Smooth muscle cell (in vitro differentiated cells): ENCODE measurements around the gene GCHFR. TPM values are rescaled to one million over a fixed set of nuclear protein-coding genes. Genes with fewer than 3 reads are reported as not detected.
A peak's percentile ranks its signal among the peaks of the same experiment; 100 is the strongest.

Experiments used
- DNase-seq: peaks from one replicate; lab custom pipeline; 2025; ENCODE audit not compliant: unreplicated experiment; lab: John Stamatoyannopoulos, UW
- H2AFZ ChIP-seq: fragments of 200-600 bp; sonication (generic); 2 replicates; pipeline ENCODE4 v1.6.0; 2016; ENCODE audit warnings: antibody characterized with exemption, low read depth, mild to moderate bottlenecking
- H3F3A ChIP-seq: fragments of 200-600 bp; sonication (generic); 2 replicates; pipeline ENCODE4 v1.6.0; 2017; ENCODE audit warnings: antibody characterized with exemption, low read depth
- H3K27ac ChIP-seq: fragments of 200-600 bp; sonication (generic); 2 replicates; pipeline ENCODE4 v1.5.1; 2016; ENCODE audit warnings: low read depth, mild to moderate bottlenecking
- H3K27me3 ChIP-seq: fragments of 200-600 bp; sonication (generic); 2 replicates; pipeline ENCODE4 v1.6.1; 2016; ENCODE audit warnings: low read depth, mild to moderate bottlenecking
- H3K36me3 ChIP-seq: fragments of 200-600 bp; sonication (generic); 2 replicates; pipeline ENCODE4 v1.5.1; 2016; ENCODE audit warnings: low read depth
- H3K4me1 ChIP-seq: fragments of 200-600 bp; sonication (generic); 2 replicates; pipeline ENCODE4 v1.5.1; 2016; ENCODE audit warnings: low read depth
- H3K4me2 ChIP-seq: fragments of 200-600 bp; sonication (generic); 2 replicates; pipeline ENCODE4 v1.6.0; 2016; ENCODE audit warnings: mild to moderate bottlenecking
- H3K4me3 ChIP-seq: fragments of 200-600 bp; sonication (generic); 2 replicates; pipeline ENCODE4 v1.5.1; 2016; ENCODE audit warnings: mild to moderate bottlenecking
- H3K79me2 ChIP-seq: fragments of 200-600 bp; sonication (generic); 2 replicates; pipeline ENCODE4 v1.6.0; 2016; ENCODE audit warnings: low read depth, mild to moderate bottlenecking
- H3K9ac ChIP-seq: fragments of 200-600 bp; sonication (generic); 2 replicates; pipeline ENCODE4 v1.6.0; 2016; ENCODE audit warnings: low read depth
- H3K9me3 ChIP-seq: fragments of 200-600 bp; sonication (generic); replicated peaks from 2 replicates; pipeline ENCODE4 v1.5.1; 2016; ENCODE audit warnings: low read depth
- H4K20me1 ChIP-seq: fragments of 200-600 bp; sonication (generic); 2 replicates; pipeline ENCODE4 v1.6.0; 2016; ENCODE audit warnings: low read depth
- WGBS: methylation state at CpG from one replicate; pipeline ENCODE4 v1.1.7; 2016; ENCODE audit warnings: low lambda C conversion rate; 5-methylcytosine and 5-hydroxymethylcytosine counted together
- polyA plus RNA-seq: library from polyadenylated mRNA; unstranded; fragments of >200 nt; fragmentation: Nextera tagmentation; extraction: Ambion mirVana; gene quantifications from 2 replicates; pipeline ENCODE4 v1.2.1, GENCODE V29; 2016
- total RNA-seq: library from RNA; depleted of rRNA; stranded (reverse); fragments of >200 nt; gene quantifications from 2 replicates; pipeline ENCODE4 v1.2.3, GENCODE V29; 2014
- TF ChIP-seq, protein P1 (sequence below): fragments of 200-600 bp; sonication (generic); IDR thresholded peaks from 2 replicates; pipeline ENCODE4 v1.5.1; 2017; ENCODE audit warnings: borderline replicate concordance, mild to moderate bottlenecking, antibody characterized with exemption; ENCODE audit not compliant: insufficient read depth, poor library complexity, severe bottlenecking

GCHFR gene
- total and polyA plus RNA-seq, 2 experiments from 2014 or later: 8.9 to 9.1 TPM

DNA sequence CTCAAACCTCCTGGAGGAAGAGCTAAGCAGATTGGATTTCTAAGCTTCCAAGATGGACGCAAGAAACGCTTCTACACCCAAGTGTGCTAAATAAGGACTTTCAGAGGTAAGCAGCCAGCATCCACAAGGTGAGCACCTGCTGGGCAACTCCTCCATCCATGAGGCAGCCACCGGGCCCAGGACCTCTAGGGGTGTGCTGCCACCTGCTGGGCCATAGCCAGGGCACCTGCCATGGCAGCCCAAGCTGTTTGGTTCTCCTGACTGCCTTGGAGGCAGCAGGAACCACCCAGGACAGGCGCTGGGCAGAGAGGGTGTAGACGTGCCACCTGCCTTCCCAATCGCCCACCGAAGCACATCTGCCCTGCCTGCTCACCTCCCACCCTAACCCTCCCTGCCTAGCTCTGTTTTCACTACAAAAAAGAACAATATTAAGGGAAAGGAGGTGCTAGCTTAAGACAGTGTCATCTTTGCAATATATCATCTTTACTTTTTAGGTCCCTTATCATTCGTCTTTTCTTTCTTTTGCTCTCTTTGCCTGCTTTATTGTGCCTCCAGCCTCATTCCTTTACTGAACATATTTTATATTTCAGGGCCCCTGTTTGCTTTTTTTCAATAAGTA, 18.9 kb downstream of the GCHFR start:
- TF ChIP-seq, protein P1, sequence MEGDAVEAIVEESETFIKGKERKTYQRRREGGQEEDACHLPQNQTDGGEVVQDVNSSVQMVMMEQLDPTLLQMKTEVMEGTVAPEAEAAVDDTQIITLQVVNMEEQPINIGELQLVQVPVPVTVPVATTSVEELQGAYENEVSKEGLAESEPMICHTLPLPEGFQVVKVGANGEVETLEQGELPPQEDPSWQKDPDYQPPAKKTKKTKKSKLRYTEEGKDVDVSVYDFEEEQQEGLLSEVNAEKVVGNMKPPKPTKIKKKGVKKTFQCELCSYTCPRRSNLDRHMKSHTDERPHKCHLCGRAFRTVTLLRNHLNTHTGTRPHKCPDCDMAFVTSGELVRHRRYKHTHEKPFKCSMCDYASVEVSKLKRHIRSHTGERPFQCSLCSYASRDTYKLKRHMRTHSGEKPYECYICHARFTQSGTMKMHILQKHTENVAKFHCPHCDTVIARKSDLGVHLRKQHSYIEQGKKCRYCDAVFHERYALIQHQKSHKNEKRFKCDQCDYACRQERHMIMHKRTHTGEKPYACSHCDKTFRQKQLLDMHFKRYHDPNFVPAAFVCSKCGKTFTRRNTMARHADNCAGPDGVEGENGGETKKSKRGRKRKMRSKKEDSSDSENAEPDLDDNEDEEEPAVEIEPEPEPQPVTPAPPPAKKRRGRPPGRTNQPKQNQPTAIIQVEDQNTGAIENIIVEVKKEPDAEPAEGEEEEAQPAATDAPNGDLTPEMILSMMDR: peak; percentile 49

DNA sequence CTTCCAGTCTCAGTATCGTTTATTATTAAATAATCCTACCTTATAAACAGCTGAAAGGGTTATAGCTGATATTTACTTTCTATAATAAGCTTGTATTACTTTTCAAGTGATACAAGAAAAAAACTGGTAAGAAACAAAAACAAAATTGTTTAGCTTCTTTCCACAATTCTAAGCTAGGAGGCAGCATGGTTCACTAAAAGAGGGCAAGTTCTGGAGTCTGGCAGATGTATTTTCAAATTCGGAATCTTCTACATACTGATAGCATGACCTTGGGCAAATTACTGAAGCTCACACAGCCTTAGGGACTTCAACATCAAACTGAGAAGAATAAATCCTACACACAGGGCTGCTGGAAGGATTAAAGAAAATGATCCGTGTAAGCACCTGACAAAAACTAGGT, 21.3 kb downstream of the GCHFR start:
- no peak overlapping the region for H3K9ac ChIP-seq

More for the DNA sequence above, 18.9 kb downstream of the GCHFR start:
- peaks cover under 1% of the 10 kb centered on the region for H3K36me3 ChIP-seq
- H3F3A ChIP-seq: no peaks in the 10 kb centered on the region
- H3K79me2 ChIP-seq: peaks cover 10% of the 10 kb centered on the region
- H3K9ac ChIP-seq: no peak overlapping the region
- H4K20me1 ChIP-seq: peaks cover 68% of the 10 kb centered on the region
- H2AFZ ChIP-seq: no peak overlapping the region
- no peak overlapping the region for H3K4me2 ChIP-seq
- no peak overlapping the region for H3K27ac ChIP-seq
- WGBS: 84% methylated on average over 8 of the region's 8 CpGs
- no peak overlapping the region for H3K4me3 ChIP-seq
- DNase-seq: no peak
- no peaks in the 10 kb centered on the region for H3K27me3 ChIP-seq
- peaks cover 8% of the 10 kb centered on the region for H3K4me1 ChIP-seq
- H3K9me3 ChIP-seq: no peaks in the 10 kb centered on the region

DNA sequence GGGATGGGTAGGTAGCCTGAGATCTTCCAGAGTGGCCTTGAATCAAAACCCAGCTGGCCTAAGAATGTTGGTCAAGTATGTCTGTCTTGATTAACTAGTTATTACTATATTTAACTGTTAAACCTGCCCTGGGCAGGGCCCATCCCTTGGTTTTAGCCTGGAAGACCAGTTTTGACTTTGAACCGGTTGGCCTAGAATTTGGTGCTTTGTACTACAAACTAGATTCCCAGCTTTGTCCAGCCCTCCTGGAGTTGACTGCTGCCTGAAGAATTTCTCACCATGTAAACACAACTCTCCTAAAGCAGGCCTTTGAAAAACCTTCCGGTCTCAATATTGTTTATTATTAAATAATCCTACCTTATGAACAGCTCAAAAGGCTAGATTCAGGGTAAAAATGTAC, 21.9 kb downstream of the GCHFR start:
- Histone ChIP-seq H3K27ac (peak overlapping the region; percentile 48), H3K4me2 (no peak overlapping the region), H3F3A (no peaks in the 10 kb centered on the region), H2AFZ (no peak overlapping the region), H3K4me3 (no peak overlapping the region), H3K4me1 (peaks cover 12% of the 10 kb centered on the region), H4K20me1 (peaks cover 77% of the 10 kb centered on the region), H3K9me3 (no peaks in the 10 kb centered on the region), H3K79me2 (peaks cover 18% of the 10 kb centered on the region), H3K27me3 (no peaks in the 10 kb centered on the region), H3K36me3 (no peaks in the 10 kb centered on the region), H3K9ac (no peak overlapping the region)
- WGBS: 74% methylated on average over 2 of the region's 2 CpGs
- no peak for DNase-seq
- TF ChIP-seq, protein P1: no peak

More for the DNA sequence above, 21.3 kb downstream of the GCHFR start:
- H3F3A ChIP-seq: no peaks in the 10 kb centered on the region
- H3K36me3 ChIP-seq: no peaks in the 10 kb centered on the region
- TF ChIP-seq, protein P1: peak; percentile 6
- H3K27me3 ChIP-seq: no peaks in the 10 kb centered on the region
- peak overlapping the region; percentile 2 for H3K27ac ChIP-seq
- H3K4me3 ChIP-seq: no peak overlapping the region
- no peaks in the 10 kb centered on the region for H3K9me3 ChIP-seq
- peaks cover 12% of the 10 kb centered on the region for H3K4me1 ChIP-seq
- no peak for DNase-seq
- H3K4me2 ChIP-seq: no peak overlapping the region
- 89% methylated on average over 3 of the region's 3 CpGs for WGBS
- peaks cover 18% of the 10 kb centered on the region for H3K79me2 ChIP-seq
- H4K20me1 ChIP-seq: peaks cover 77% of the 10 kb centered on the region
- H2AFZ ChIP-seq: no peak overlapping the region

DNA sequence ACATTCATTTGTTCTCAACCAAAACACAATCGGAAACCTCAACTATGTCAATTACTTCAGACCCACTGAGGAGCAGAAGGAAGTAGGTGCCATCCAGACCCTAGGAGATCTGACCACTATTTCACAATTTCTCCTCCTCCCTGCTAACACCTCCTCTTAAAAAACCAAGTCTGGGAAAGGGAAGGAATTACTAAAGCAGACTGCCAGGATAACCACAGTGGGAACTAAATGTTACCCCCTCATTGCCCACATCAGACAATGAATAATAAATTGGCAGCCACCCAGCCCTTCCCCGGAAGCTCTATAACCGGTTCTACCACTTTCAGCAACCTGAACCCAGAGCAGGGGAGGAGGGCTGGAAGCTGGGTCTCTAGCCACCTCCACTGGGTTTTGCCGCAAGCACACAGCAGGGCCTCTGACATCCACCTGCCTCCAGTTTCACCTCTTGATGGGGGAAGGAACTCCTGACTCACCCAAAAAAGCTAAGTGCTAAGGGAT, 23.5 kb downstream of the GCHFR start:
- Histone ChIP-seq H3K27me3 (no peaks in the 10 kb centered on the region), H3F3A (no peaks in the 10 kb centered on the region), H3K27ac (peak overlapping the region; percentile 48), H3K4me2 (peak overlapping the region; percentile 12), H3K9ac (no peak overlapping the region), H3K4me3 (no peak overlapping the region), H3K36me3 (no peaks in the 10 kb centered on the region), H3K79me2 (peaks cover 26% of the 10 kb centered on the region), H4K20me1 (peaks cover 65% of the 10 kb centered on the region), H3K4me1 (peaks cover 12% of the 10 kb centered on the region), H2AFZ (no peak overlapping the region), H3K9me3 (no peaks in the 10 kb centered on the region)
- DNase-seq: no peak
- 35% methylated on average over 4 of the region's 4 CpGs for WGBS
- TF ChIP-seq, protein P1: no peak
